Subcutaneous adipose tissue (tissue), 4 donors: ENCODE results near the gene FFAR1. TPM values are rescaled to one million over a fixed set of nuclear protein-coding genes. Genes with fewer than 3 reads are reported as not detected.

Experiments used
- CTCF ChIP-seq: fragments of 450-650 bp; IDR thresholded peaks from one replicate; pipeline ENCODE4 v1.5.1; 2016; ENCODE audit warnings: low read depth, mild to moderate bottlenecking, control low read depth, antibody characterized with exemption, moderate library complexity
- total RNA-seq, 4 donors: library from RNA; depleted of rRNA; stranded (reverse); fragments of >200 nt; gene quantifications; one replicate each; pipeline ENCODE4 v1.1.0, GENCODE V29; 2016

Gene FFAR1
- total RNA-seq, 4 donors from 2014 or later = not detected

- no peak for TF ChIP-seq CTCF
Measured at GRCh38 chr19:35345671-35346111, 2.0 kb upstream of the FFAR1 start.

GRCh38 chr19:35346193-35347052 is 1.3 kb upstream of the FFAR1 start:
- no peak for TF ChIP-seq CTCF

- no peak for TF ChIP-seq CTCF
Measured at GRCh38 chr19:35347930-35348298, 212 bp downstream of the FFAR1 start.

- no peak for TF ChIP-seq CTCF
Measured at GRCh38 chr19:35348911-35349611, 1.4 kb downstream of the FFAR1 start.

- TF ChIP-seq CTCF = no peak
Measured at GRCh38 chr19:35349614-35350521, 2.2 kb downstream of the FFAR1 start.

GRCh38 chr19:35350591-35350990 is 2.9 kb downstream of the FFAR1 start:
- TF ChIP-seq CTCF = no peak
